Measurements from ENCODE around the gene SPATA7.

Gene SPATA7

DNA sequence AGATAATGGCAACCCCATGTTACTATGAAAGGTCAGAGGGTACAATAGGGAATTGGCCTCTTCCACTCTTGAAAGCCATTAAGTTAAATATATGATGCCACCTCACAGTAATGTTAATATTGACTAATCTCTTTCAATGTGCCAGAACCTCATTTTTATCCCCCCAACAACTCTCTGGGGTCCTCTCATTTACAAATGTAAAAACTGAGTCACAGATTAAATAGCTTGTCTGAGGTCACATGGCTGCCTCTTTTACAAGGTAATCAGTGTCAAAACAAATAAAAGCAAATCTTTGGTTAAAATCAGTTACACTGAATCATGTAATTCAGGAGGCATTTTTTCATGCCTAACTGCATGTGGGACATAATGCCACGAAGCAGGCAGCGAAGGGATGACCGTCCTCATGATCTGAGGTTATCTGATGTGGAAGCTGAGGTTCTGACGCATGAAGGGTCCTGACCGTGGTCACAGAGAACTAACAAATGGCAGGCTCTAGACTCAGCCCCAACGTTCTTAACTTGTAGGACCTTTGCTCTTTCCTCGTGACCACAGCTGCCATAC, 90.8 kb downstream of the SPATA7 start:
- H3K27ac ChIP-seq: no peak overlapping the region
- TF ChIP-seq, protein P1, sequence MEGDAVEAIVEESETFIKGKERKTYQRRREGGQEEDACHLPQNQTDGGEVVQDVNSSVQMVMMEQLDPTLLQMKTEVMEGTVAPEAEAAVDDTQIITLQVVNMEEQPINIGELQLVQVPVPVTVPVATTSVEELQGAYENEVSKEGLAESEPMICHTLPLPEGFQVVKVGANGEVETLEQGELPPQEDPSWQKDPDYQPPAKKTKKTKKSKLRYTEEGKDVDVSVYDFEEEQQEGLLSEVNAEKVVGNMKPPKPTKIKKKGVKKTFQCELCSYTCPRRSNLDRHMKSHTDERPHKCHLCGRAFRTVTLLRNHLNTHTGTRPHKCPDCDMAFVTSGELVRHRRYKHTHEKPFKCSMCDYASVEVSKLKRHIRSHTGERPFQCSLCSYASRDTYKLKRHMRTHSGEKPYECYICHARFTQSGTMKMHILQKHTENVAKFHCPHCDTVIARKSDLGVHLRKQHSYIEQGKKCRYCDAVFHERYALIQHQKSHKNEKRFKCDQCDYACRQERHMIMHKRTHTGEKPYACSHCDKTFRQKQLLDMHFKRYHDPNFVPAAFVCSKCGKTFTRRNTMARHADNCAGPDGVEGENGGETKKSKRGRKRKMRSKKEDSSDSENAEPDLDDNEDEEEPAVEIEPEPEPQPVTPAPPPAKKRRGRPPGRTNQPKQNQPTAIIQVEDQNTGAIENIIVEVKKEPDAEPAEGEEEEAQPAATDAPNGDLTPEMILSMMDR (IDR thresholded peaks at IDR 0.05): no peak
- TF ChIP-seq ZFX (IDR thresholded peaks at IDR 0.05; ENCODE audit: borderline replicate concordance): no peak

DNA sequence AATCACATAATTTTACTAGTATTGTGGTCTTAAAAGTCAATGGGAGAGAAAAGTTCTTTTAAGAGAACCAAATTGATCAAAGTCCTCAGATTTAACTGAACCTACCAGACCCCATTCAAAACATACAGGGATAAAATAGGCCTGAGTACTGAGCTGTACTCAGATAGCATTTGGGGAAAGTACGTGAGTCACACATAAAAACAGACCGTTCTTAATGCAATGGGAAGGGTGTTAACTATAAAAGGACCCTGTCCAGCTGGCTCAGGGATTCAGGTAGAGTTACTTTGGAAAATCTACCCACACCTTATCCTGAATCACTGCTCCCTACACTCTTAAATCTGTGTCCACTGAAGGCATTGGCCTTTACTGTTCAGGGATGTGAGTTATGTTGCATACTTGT, 91.4 kb downstream of the SPATA7 start:
- no peak overlapping the region for H3K27ac ChIP-seq
- TF ChIP-seq, protein P1 (IDR thresholded peaks at IDR 0.05): no peak

DNA sequence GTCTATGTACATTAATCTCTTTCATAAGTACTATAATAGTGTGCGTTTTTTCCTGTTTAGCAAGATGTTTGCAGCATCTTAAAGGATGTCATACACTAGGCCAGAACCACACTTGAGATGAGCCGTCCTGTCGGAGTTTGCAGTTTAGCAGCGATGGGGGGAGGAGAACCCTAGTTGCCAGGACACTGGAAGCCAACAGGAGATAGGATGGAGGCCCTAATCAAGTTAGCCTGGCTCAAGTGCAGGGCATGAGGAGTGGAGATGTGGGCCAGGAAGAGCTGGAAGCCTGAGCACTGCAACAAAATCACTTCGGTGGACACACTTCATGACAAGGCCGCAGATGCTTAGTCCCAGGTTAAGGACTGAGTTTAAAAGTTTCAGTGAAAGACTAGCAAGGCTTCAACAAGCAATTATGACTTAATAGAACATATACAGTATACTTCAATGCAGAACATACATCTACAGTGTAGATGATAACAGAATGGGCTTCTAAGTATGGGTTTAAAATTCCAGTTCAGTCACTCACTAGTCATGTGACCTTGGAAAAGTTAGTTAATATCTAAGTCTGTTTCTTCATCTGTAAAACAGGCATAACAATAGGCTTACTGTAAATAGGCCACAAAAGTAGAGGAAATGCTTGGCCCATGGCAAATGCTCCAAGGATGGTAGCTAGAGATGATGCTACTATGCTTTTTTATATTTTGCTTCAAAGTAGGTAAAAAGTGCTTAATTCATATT, 92.2 kb downstream of the SPATA7 start:
- no peak for TF ChIP-seq ZFX (IDR thresholded peaks at IDR 0.05; ENCODE audit: borderline replicate concordance)
- TF ChIP-seq, protein P1 (IDR thresholded peaks at IDR 0.05): no peak
- H3K27ac ChIP-seq: no peak overlapping the region

DNA sequence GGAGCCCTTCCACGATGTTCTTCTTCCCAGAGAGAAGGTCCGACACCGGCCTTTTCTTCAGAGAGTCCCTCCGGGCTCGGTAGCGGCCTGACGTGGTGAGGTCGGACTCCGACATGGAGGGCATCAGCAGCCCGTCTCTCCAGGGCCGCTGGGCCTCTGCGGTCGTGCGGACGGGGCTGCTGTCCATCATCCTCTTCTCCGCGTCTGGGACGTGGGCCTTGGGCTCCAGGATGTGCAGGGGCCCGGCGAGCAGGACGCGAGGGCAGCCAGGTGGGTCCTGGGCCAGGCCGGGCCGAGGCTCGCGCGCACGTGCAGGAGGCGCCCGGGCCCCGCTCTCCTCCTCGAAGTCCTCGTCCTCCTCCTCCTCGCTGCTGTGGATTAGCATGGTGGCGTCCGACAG, 93.5 kb downstream of the SPATA7 start:
- TF ChIP-seq, protein P1 (IDR thresholded peaks at IDR 0.05): no peak
- TF ChIP-seq ZFX (IDR thresholded peaks at IDR 0.05; ENCODE audit: borderline replicate concordance): no peak
- no peak overlapping the region for H3K27ac ChIP-seq

DNA sequence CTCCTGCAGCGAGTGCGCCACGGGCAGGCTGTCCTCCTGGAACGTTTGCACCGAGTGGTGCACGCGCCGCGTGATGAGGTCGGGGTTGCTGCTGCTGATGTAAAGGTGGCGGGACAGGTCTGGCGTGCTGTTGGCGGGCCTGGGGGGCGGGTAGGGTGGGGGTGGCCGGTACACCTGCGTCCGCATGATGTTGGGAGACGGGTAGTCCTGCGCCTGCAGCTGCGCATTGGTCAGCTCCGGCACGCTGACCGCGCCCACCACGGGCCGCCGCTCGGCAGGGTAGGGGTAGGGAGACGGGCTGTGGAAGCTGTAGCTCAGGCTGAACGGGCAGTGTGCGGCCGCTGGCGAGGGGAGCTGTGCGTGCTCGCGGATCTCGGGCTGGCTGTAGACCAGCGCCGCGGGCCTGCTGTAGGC, 94.1 kb downstream of the SPATA7 start:
- no peak overlapping the region for H3K27ac ChIP-seq
- TF ChIP-seq ZFX (IDR thresholded peaks at IDR 0.05; ENCODE audit: borderline replicate concordance): no peak
- TF ChIP-seq, protein P1 (IDR thresholded peaks at IDR 0.05): no peak

DNA sequence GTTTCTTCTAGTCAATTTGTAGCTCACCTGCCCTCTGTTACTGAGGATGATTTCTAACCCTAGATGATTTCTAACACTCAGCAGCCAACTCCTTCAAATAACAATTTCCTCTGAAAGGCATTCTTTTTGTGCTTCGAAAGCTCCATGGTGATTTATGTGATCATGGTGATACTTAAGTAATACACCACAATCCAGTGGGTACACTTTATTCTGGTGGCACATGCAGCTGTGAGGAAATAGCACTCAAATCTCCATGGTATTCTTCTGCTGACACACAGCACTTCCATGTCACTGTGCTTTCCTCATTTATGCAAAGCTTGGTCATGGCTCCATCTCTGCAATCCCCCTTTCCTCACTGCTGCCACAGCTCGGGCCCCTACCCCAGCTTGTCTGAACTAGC, 95.6 kb downstream of the SPATA7 start:
- TF ChIP-seq ZFX (IDR thresholded peaks at IDR 0.05; ENCODE audit: borderline replicate concordance): no peak
- TF ChIP-seq, protein P1 (IDR thresholded peaks at IDR 0.05): no peak
- H3K27ac ChIP-seq: no peak overlapping the region

DNA sequence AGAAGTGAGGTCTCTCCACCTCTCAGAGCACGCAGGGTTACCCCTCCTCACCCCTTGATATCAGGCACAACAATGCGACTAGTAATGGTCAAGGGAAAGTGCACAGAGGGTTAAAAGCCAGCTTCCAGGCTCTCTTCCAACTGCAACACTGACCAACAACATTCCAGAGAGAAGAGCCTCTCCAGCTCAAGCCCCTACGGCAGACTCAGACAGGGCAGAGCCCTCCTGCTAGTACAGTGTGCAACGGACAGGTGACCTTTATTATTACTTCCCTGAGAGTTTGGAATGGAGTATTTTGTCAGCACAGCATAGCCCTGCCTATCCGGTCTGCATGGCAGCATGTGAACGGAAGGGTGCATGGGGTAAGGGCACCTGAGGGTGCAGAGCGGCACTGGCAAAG, 96.3 kb downstream of the SPATA7 start:
- H3K27ac ChIP-seq: no peak overlapping the region
- TF ChIP-seq, protein P1 (IDR thresholded peaks at IDR 0.05): no peak
- TF ChIP-seq ZFX (IDR thresholded peaks at IDR 0.05; ENCODE audit: borderline replicate concordance): no peak
